Right cardiac atrium (tissue), 5 donors: Measurements from ENCODE around the gene OVCH2. TPM values are rescaled to one million over a fixed set of nuclear protein-coding genes. Genes with fewer than 3 reads are reported as not detected.
"Not testable (repeated sequence)": the region's sequence is repeated elsewhere in the genome, so short reads cannot be mapped to it uniquely, and the experiment has no call there.

ENCODE experiments used
- ATAC-seq, 2 donors: fragments of 200-7000 bp; cut with Tn5 transposase; one replicate each; pipeline versions ENCODE4 v1.8.0 to v1.9.1; 2020; ENCODE audit warnings: moderate library complexity in 2 of 2, mild to moderate bottlenecking in 1 of 2
- DNase-seq, 3 donors: peaks; one replicate each; pipeline ENCODE4 v3.0.0-alpha.2; 2020
- H3K27ac ChIP-seq: one replicate; pipeline ENCODE4 v1.5.1; 2013; ENCODE audit warnings: mild to moderate bottlenecking, low read length, control low read depth, moderate library complexity
- H3K27me3 ChIP-seq: one replicate; pipeline ENCODE4 v1.6.1; 2013; ENCODE audit not compliant: control insufficient read depth, insufficient read depth
- H3K4me1 ChIP-seq: one replicate; pipeline ENCODE4 v1.6.1; 2013; ENCODE audit warnings: low read length; ENCODE audit not compliant: control insufficient read depth, insufficient read depth
- H3K4me3 ChIP-seq: one replicate; pipeline ENCODE4 v1.5.1; 2013; ENCODE audit warnings: low read length, control low read depth
- H3K9me3 ChIP-seq: one replicate; pipeline ENCODE4 v1.6.1; 2013; ENCODE audit warnings: low read length; ENCODE audit not compliant: control insufficient read depth
- WGBS: extraction: QIAGEN DNeasy Blood & Tissue Kit; methylation state at CpG from one replicate; pipeline ENCODE4 v1.1.7; 2013; 5-methylcytosine and 5-hydroxymethylcytosine counted together
- intact Hi-C, 4 donors: fragments of 100-400 bp; cut with DNase I; formaldehyde crosslinking; loops; one replicate each; pipeline versions ENCODE4 v1.11.0 to v1.14.0; 2022 to 2023
- long read RNA-seq, 4 donors: library from polyadenylated mRNA; unstranded; transcript quantifications; one replicate each; pipeline ENCODE4 v2.0.0, GENCODE V29; 2020 to 2021
- polyA plus RNA-seq: library from polyadenylated mRNA; stranded (reverse); fragments of 200-250 nt; gene quantifications from one replicate; pipeline ENCODE4 v1.2.3, GENCODE V29; 2013
- total RNA-seq, 4 donors: library from RNA; stranded (reverse); fragmentation: NEBNext Ultra II Directional; extraction: Animal tissue kit (Norgen Biotek cat#: 25700); gene quantifications; one replicate each; pipeline ENCODE4 v1.2.1, GENCODE V29; 2021
- donor health status: healthy with polysubstance abuse.
- donor health status: DM: no; HTN: yes; CAD: no.
- donor health status: DM: no; HTN: no; CAD: no.
- donor health status: DM: no; HTN: yes; CAD: no; lungs with severe emphysema.
- donor health status: DM: yes; HTN: yes; CAD: no.

Gene OVCH2
- total RNA-seq (not detected), polyA plus RNA-seq (not detected)
- long read RNA-seq, donor 1 = 0 reads
- long read RNA-seq, donor 2 = 0 reads
- long read RNA-seq, donor 3, partial matches to known transcripts = 0 of 1 reads
- long read RNA-seq, donor 3, other reads (novel, unspliced or antisense) = 1 of 1 reads
- long read RNA-seq, donor 4 = 0 reads

GRCh38 chr11:7706377-7706776, at the start of gene OVCH2:
Gene OVCH2 (minus strand): TSS chr11:7706477. CDS start chr11:7706394, 83 bp downstream.
- 77% methylated on average over 2 of the region's 2 CpGs for WGBS
- Histone ChIP-seq H3K27me3 (peaks cover 2% of the 10 kb centered on the region), H3K4me3 (no peak within 1 kb of the TSS), H3K9me3 (no peaks in the 10 kb centered on the region), H3K27ac (no peak within 1 kb of the TSS), H3K4me1 (no peaks in the 10 kb centered on the region)
- ATAC-seq (no peak), DNase-seq (no peak)
- intact Hi-C loops = no loop called here

GRCh38 chr11:7749456-7749855, 43.2 kb upstream of the OVCH2 start:
- DNase-seq = no peak
- intact Hi-C loops = no loop called here
- no peaks in the 10 kb centered on the region for H3K27me3 ChIP-seq
- no peak overlapping the region for H3K4me3 ChIP-seq
- H3K9me3 ChIP-seq = no peaks in the 10 kb centered on the region
- no peak for ATAC-seq
- no peaks in the 10 kb centered on the region for H3K4me1 ChIP-seq
- WGBS = 89% methylated on average over 2 of the region's 2 CpGs
- no peak overlapping the region for H3K27ac ChIP-seq

GRCh38 chr11:7734767-7735166, 28.5 kb upstream of the OVCH2 start:
- H3K27me3 ChIP-seq, ATAC-seq, H3K4me1 ChIP-seq, H3K4me3 ChIP-seq, H3K27ac ChIP-seq, H3K9me3 ChIP-seq, intact Hi-C loops, DNase-seq: not testable (repeated sequence)
- 86% methylated on average over 13 of the region's 14 CpGs for WGBS

GRCh38 chr11:7714786-7715185, 8.5 kb upstream of the OVCH2 start:
- ATAC-seq = no peak
- intact Hi-C loops = no loop called here
- H3K27ac ChIP-seq = no peak overlapping the region
- no peaks in the 10 kb centered on the region for H3K4me1 ChIP-seq
- no peaks in the 10 kb centered on the region for H3K9me3 ChIP-seq
- DNase-seq = no peak
- 54% methylated on average over 3 of the region's 3 CpGs for WGBS
- H3K27me3 ChIP-seq = peaks cover 2% of the 10 kb centered on the region
- no peak overlapping the region for H3K4me3 ChIP-seq

- intact Hi-C loops = no loop called here
- no peak overlapping the region for H3K27ac ChIP-seq
- H3K9me3 ChIP-seq = no peaks in the 10 kb centered on the region
- H3K27me3 ChIP-seq = no peaks in the 10 kb centered on the region
- DNase-seq (no peak), ATAC-seq (peak in 1 of 2 donors; percentile 64)
- WGBS = 31% methylated on average over 5 of the region's 5 CpGs
- no peak overlapping the region for H3K4me3 ChIP-seq
- H3K4me1 ChIP-seq = no peaks in the 10 kb centered on the region
Observed at GRCh38 chr11:7703740-7704139, 2.5 kb downstream of the OVCH2 start.

- 67% methylated on average over 5 of the region's 5 CpGs for WGBS
- no peaks in the 10 kb centered on the region for H3K27me3 ChIP-seq
- ATAC-seq (no peak), DNase-seq (no peak)
- H3K4me1 ChIP-seq = no peaks in the 10 kb centered on the region
- no peaks in the 10 kb centered on the region for H3K9me3 ChIP-seq
- no peak overlapping the region for H3K4me3 ChIP-seq
- intact Hi-C loops = loop anchor here in 1 of 4 donors (10.0 kb wide), 1 partner anchor 602 kb away; no protein-coding TSS in a partner anchor
- H3K27ac ChIP-seq = no peak overlapping the region
Observed at GRCh38 chr11:7696424-7696823, 9.9 kb downstream of the OVCH2 start.

- intact Hi-C loops = loop anchor here in 1 of 4 donors (10.0 kb wide), 1 partner anchor 599 kb away; no protein-coding TSS in a partner anchor
- no peaks in the 10 kb centered on the region for H3K27me3 ChIP-seq
- H3K9me3 ChIP-seq = no peaks in the 10 kb centered on the region
- no peak for DNase-seq
- H3K4me1 ChIP-seq = no peaks in the 10 kb centered on the region
- 81% methylated on average over 3 of the region's 3 CpGs for WGBS
- ATAC-seq = no peak
- no peak overlapping the region for H3K27ac ChIP-seq
- H3K4me3 ChIP-seq = no peak overlapping the region
Observed at GRCh38 chr11:7694235-7694634, 12.0 kb downstream of the OVCH2 start.

GRCh38 chr11:7692426-7692825, 13.9 kb downstream of the OVCH2 start:
- 86% methylated on average over 3 of the region's 3 CpGs for WGBS
- Histone ChIP-seq H3K27ac (no peak overlapping the region), H3K4me3 (no peak overlapping the region), H3K4me1 (no peaks in the 10 kb centered on the region), H3K27me3 (no peaks in the 10 kb centered on the region), H3K9me3 (no peaks in the 10 kb centered on the region)
- intact Hi-C loops = loop anchor here in 1 of 4 donors (10.0 kb wide), 1 partner anchor 598 kb away; no protein-coding TSS in a partner anchor
- no peak for ATAC-seq
- no peak for DNase-seq

- intact Hi-C loops = loop anchor here in 1 of 4 donors (10.0 kb wide), 1 partner anchor 597 kb away; no protein-coding TSS in a partner anchor
- ATAC-seq = no peak
- DNase-seq = no peak
- no peak overlapping the region for H3K4me3 ChIP-seq
- 62% methylated on average over 6 of the region's 6 CpGs for WGBS
- no peaks in the 10 kb centered on the region for H3K27me3 ChIP-seq
- no peak overlapping the region for H3K27ac ChIP-seq
- no peaks in the 10 kb centered on the region for H3K9me3 ChIP-seq
- H3K4me1 ChIP-seq = no peaks in the 10 kb centered on the region
Observed at GRCh38 chr11:7691759-7692350, 14.4 kb downstream of the OVCH2 start.

GRCh38 chr11:7690648-7691047, 15.6 kb downstream of the OVCH2 start:
- no peaks in the 10 kb centered on the region for H3K9me3 ChIP-seq
- no peak overlapping the region for H3K27ac ChIP-seq
- WGBS = 62% methylated on average over 6 of the region's 6 CpGs
- ATAC-seq (no peak), DNase-seq (no peak)
- intact Hi-C loops = loop anchor here in 1 of 4 donors (10.0 kb wide), 1 partner anchor 596 kb away; no protein-coding TSS in a partner anchor
- H3K4me1 ChIP-seq = no peaks in the 10 kb centered on the region
- no peak overlapping the region for H3K4me3 ChIP-seq
- peaks cover 2% of the 10 kb centered on the region for H3K27me3 ChIP-seq

- Histone ChIP-seq H3K4me1 (no peaks in the 10 kb centered on the region), H3K9me3 (no peaks in the 10 kb centered on the region), H3K27ac (no peak overlapping the region), H3K4me3 (no peak overlapping the region), H3K27me3 (peaks cover 2% of the 10 kb centered on the region)
- DNase-seq = no peak
- WGBS = 86% methylated on average over 4 of the region's 4 CpGs
- intact Hi-C loops = loop anchor here in 2 of 4 donors (10.0 kb wide), 1 partner anchor 594 kb away; no protein-coding TSS in a partner anchor
- ATAC-seq = no peak
Observed at GRCh38 chr11:7689239-7689638, 17.0 kb downstream of the OVCH2 start.
